IPS-20b (cell line): ENCODE data around the gene GALNT10.

Experiments used
- H3K27ac ChIP-seq: one replicate; pipeline ENCODE4 v1.5.1; 2013; ENCODE audit warnings: low read length
- H3K27me3 ChIP-seq: 2 replicates; pipeline ENCODE4 v1.6.1; 2013; ENCODE audit warnings: mild to moderate bottlenecking, low read length, inconsistent platforms; ENCODE audit not compliant: insufficient read depth
- H3K36me3 ChIP-seq: 2 replicates; pipeline ENCODE4 v1.6.1; 2013; ENCODE audit warnings: low read depth, mild to moderate bottlenecking, inconsistent platforms, low read length, moderate library complexity; ENCODE audit not compliant: insufficient read depth
- H3K4me1 ChIP-seq: 2 replicates; pipeline ENCODE4 v1.6.1; 2013; ENCODE audit warnings: mild to moderate bottlenecking, control low read depth, inconsistent platforms, low read length, moderate library complexity; ENCODE audit not compliant: insufficient read depth
- H3K4me3 ChIP-seq: 2 replicates; pipeline ENCODE4 v1.5.1; 2013; ENCODE audit warnings: mild to moderate bottlenecking, low read length, inconsistent platforms
- H3K9ac ChIP-seq: 2 replicates; pipeline ENCODE4 v1.6.1; 2013; ENCODE audit warnings: low read depth, mild to moderate bottlenecking, inconsistent platforms, low read length, moderate library complexity
- H3K9me3 ChIP-seq: 2 replicates; pipeline ENCODE4 v1.6.1; 2013; ENCODE audit warnings: mild to moderate bottlenecking, low read depth, low read length, inconsistent platforms; ENCODE audit not compliant: insufficient read depth

GALNT10 gene

GRCh38 chr5:154335065-154335448, 144.5 kb downstream of the GALNT10 start:
- no peaks in the 10 kb centered on the region for H3K9me3 ChIP-seq
- H3K27me3 ChIP-seq = no peaks in the 10 kb centered on the region
- H3K4me3 ChIP-seq = no peak overlapping the region
- no peaks in the 10 kb centered on the region for H3K36me3 ChIP-seq
- H3K27ac ChIP-seq = no peak overlapping the region
- H3K9ac ChIP-seq = no peak overlapping the region
- H3K4me1 ChIP-seq = 0 out of 2 replicates have a peak, but pooled peaks cover 3% of the 10 kb centered on the region

GRCh38 chr5:154341620-154342019, 151.1 kb downstream of the GALNT10 start:
- Histone ChIP-seq H3K36me3 (no peaks in the 10 kb centered on the region), H3K4me1 (0 out of 2 replicates have a peak, but pooled peaks cover 3% of the 10 kb centered on the region), H3K27me3 (no peaks in the 10 kb centered on the region), H3K4me3 (no peak overlapping the region), H3K9me3 (no peaks in the 10 kb centered on the region), H3K27ac (no peak overlapping the region), H3K9ac (no peak overlapping the region)

GRCh38 chr5:154342211-154342610, 151.7 kb downstream of the GALNT10 start:
- Histone ChIP-seq H3K9me3 (no peaks in the 10 kb centered on the region), H3K9ac (no peak overlapping the region), H3K4me3 (no peak overlapping the region), H3K36me3 (no peaks in the 10 kb centered on the region), H3K27ac (no peak overlapping the region), H3K4me1 (0 out of 2 replicates have a peak, but pooled peaks cover 3% of the 10 kb centered on the region), H3K27me3 (no peaks in the 10 kb centered on the region)

GRCh38 chr5:154342963-154343362, 152.4 kb downstream of the GALNT10 start:
- no peak overlapping the region for H3K4me3 ChIP-seq
- 0 out of 2 replicates have a peak, but pooled peaks cover 3% of the 10 kb centered on the region for H3K4me1 ChIP-seq
- H3K27ac ChIP-seq = no peak overlapping the region
- no peak overlapping the region for H3K9ac ChIP-seq
- no peaks in the 10 kb centered on the region for H3K36me3 ChIP-seq
- no peaks in the 10 kb centered on the region for H3K27me3 ChIP-seq
- no peaks in the 10 kb centered on the region for H3K9me3 ChIP-seq

- Histone ChIP-seq H3K9me3 (no peaks in the 10 kb centered on the region), H3K27me3 (no peaks in the 10 kb centered on the region), H3K9ac (no peak overlapping the region), H3K36me3 (no peaks in the 10 kb centered on the region), H3K4me3 (no peak overlapping the region), H3K27ac (no peak overlapping the region), H3K4me1 (no peaks in the 10 kb centered on the region)
Observed at GRCh38 chr5:154344461-154344860, 153.9 kb downstream of the GALNT10 start.

- Histone ChIP-seq H3K27me3 (no peaks in the 10 kb centered on the region), H3K36me3 (no peaks in the 10 kb centered on the region), H3K9ac (no peak overlapping the region), H3K9me3 (no peaks in the 10 kb centered on the region), H3K27ac (no peak overlapping the region), H3K4me3 (no peak overlapping the region), H3K4me1 (no peaks in the 10 kb centered on the region)
Observed at GRCh38 chr5:154345255-154345952, 154.9 kb downstream of the GALNT10 start.

GRCh38 chr5:154346427-154346826, 155.9 kb downstream of the GALNT10 start:
- Histone ChIP-seq H3K36me3 (no peaks in the 10 kb centered on the region), H3K4me3 (no peak overlapping the region), H3K27ac (no peak overlapping the region), H3K27me3 (no peaks in the 10 kb centered on the region), H3K4me1 (no peaks in the 10 kb centered on the region), H3K9me3 (no peaks in the 10 kb centered on the region), H3K9ac (no peak overlapping the region)

- H3K27me3 ChIP-seq = no peaks in the 10 kb centered on the region
- H3K27ac ChIP-seq = no peak overlapping the region
- peaks cover 5% of the 10 kb centered on the region; the same call in 1 of the 2 replicates for H3K4me1 ChIP-seq
- no peak overlapping the region for H3K9ac ChIP-seq
- no peaks in the 10 kb centered on the region for H3K9me3 ChIP-seq
- H3K36me3 ChIP-seq = no peaks in the 10 kb centered on the region
- H3K4me3 ChIP-seq = no peak overlapping the region
Observed at GRCh38 chr5:154349626-154350264, 159.2 kb downstream of the GALNT10 start.

GRCh38 chr5:154351141-154351540, 160.6 kb downstream of the GALNT10 start:
- Histone ChIP-seq H3K36me3 (no peaks in the 10 kb centered on the region), H3K9me3 (no peaks in the 10 kb centered on the region), H3K27ac (no peak overlapping the region), H3K4me3 (no peak overlapping the region), H3K4me1 (peaks cover 8% of the 10 kb centered on the region), H3K27me3 (no peaks in the 10 kb centered on the region), H3K9ac (no peak overlapping the region)

- H3K4me3 ChIP-seq = no peak overlapping the region
- no peaks in the 10 kb centered on the region for H3K9me3 ChIP-seq
- no peak overlapping the region for H3K9ac ChIP-seq
- H3K27ac ChIP-seq = no peak overlapping the region
- no peaks in the 10 kb centered on the region for H3K36me3 ChIP-seq
- no peaks in the 10 kb centered on the region for H3K27me3 ChIP-seq
- H3K4me1 ChIP-seq = peaks cover 12% of the 10 kb centered on the region
Observed at GRCh38 chr5:154351566-154351965, 161.0 kb downstream of the GALNT10 start.

GRCh38 chr5:154352960-154353548, 162.5 kb downstream of the GALNT10 start:
- H3K4me1 ChIP-seq = peaks cover 13% of the 10 kb centered on the region
- no peak overlapping the region for H3K4me3 ChIP-seq
- H3K9ac ChIP-seq = no peak overlapping the region
- no peak overlapping the region for H3K27ac ChIP-seq
- H3K27me3 ChIP-seq = no peaks in the 10 kb centered on the region
- H3K9me3 ChIP-seq = no peaks in the 10 kb centered on the region
- no peaks in the 10 kb centered on the region for H3K36me3 ChIP-seq

GRCh38 chr5:154355129-154355611, 164.6 kb downstream of the GALNT10 start:
- Histone ChIP-seq H3K27ac (no peak overlapping the region), H3K9me3 (no peaks in the 10 kb centered on the region), H3K4me1 (peaks cover 18% of the 10 kb centered on the region), H3K4me3 (no peak overlapping the region), H3K27me3 (no peaks in the 10 kb centered on the region), H3K9ac (no peak overlapping the region), H3K36me3 (no peaks in the 10 kb centered on the region)
